Heart left ventricle (tissue), 13 donors: ENCODE data around the gene NTM.

Experiments
- POLR2A ChIP-seq, 2 donors: fragments of 450-650 bp; IDR thresholded peaks; one replicate each; pipeline ENCODE4 v1.6.1; 2017; ENCODE audit warnings: antibody characterized with exemption in 2 of 2, mild to moderate bottlenecking in 2 of 2, moderate library complexity in 2 of 2
- TF ChIP-seq, protein P1 (sequence below), 12 donors: fragments of 200-600 bp; sonication (generic) in 4 of 12; IDR thresholded peaks; one replicate each; pipeline versions ENCODE4 v1.5.0 to v1.8.0; 2018 to 2022; ENCODE audit warnings: antibody characterized with exemption in 12 of 12, mild to moderate bottlenecking in 5 of 12
- donor health status: ischemic (EF 13 %, LVEDD 7.1; RV severe dilation, severe dysfunction).
- donor health status: DM: no; HTN: yes; CAD: no.
- donor health status: DM: no; HTN: no; CAD: no.
- donor health status: ischemic (EF 25% LVEDD 6.9; RV normal size, moderate dysfunction).
- donor health status: ischemic (EF 25% LVEDD 5.7; RV mildly dilated, moderate dysfunction).
- donor health status: ischemic (EF 35%, LVEDD 5.7; RV mildly dilated, moderate dysfunction).
- donor health status: nonischemic (EF 11% LVEDD 7.7; RV severe dilation, severe dysfunction).
- donor health status: DM: yes; HTN: yes; CAD: no.
- donor health status: PGD.
- donor health status: ischemic (EF 29% LVEDD 5.4; RV normal size, mild dysfunction).
- donor health status: nonischemic (EF 23%, LVEDD 6.1; RV moderate dilation, normal function).

- TF ChIP-seq, protein P1, sequence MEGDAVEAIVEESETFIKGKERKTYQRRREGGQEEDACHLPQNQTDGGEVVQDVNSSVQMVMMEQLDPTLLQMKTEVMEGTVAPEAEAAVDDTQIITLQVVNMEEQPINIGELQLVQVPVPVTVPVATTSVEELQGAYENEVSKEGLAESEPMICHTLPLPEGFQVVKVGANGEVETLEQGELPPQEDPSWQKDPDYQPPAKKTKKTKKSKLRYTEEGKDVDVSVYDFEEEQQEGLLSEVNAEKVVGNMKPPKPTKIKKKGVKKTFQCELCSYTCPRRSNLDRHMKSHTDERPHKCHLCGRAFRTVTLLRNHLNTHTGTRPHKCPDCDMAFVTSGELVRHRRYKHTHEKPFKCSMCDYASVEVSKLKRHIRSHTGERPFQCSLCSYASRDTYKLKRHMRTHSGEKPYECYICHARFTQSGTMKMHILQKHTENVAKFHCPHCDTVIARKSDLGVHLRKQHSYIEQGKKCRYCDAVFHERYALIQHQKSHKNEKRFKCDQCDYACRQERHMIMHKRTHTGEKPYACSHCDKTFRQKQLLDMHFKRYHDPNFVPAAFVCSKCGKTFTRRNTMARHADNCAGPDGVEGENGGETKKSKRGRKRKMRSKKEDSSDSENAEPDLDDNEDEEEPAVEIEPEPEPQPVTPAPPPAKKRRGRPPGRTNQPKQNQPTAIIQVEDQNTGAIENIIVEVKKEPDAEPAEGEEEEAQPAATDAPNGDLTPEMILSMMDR (IDR thresholded peaks at IDR 0.05), result no peak
- no peak for TF ChIP-seq POLR2A (IDR thresholded peaks at IDR 0.05)
These were observed 964.4 kb downstream of the NTM start for GRCh38 chr11:132334769-132335280.
